Osteoblast (primary cell): ENCODE data around the gene CDKL5. TPM values are rescaled to one million over a fixed set of nuclear protein-coding genes. Genes with fewer than 3 reads are reported as not detected.
A peak's percentile ranks its signal among the peaks of the same experiment; 100 is the strongest.

Source experiments
- DNase-seq: peaks from one replicate; pipeline ENCODE4 v3.0.0; 2011; ENCODE audit warnings: low spot score, mixed read lengths; ENCODE audit not compliant: insufficient read length; ENCODE audit errors: missing footprints
- H2AFZ ChIP-seq: 2 replicates; pipeline ENCODE4 v1.6.0; 2011; ENCODE audit warnings: mild to moderate bottlenecking, low read length
- H3K27ac ChIP-seq: 2 replicates; pipeline ENCODE4 v1.5.1; 2011; ENCODE audit warnings: mild to moderate bottlenecking, low read depth, low read length, moderate library complexity
- H3K27me3 ChIP-seq: 2 replicates; pipeline ENCODE4 v1.6.0; 2012; ENCODE audit warnings: mild to moderate bottlenecking, control low read depth, inconsistent platforms, low read length, moderate library complexity; ENCODE audit not compliant: insufficient read depth
- H3K36me3 ChIP-seq: 2 replicates; pipeline ENCODE4 v1.5.1; 2011; ENCODE audit warnings: mild to moderate bottlenecking, low read length, control low read depth, moderate library complexity; ENCODE audit not compliant: insufficient read depth
- H3K4me1 ChIP-seq: 2 replicates; pipeline ENCODE4 v1.5.1; 2011; ENCODE audit warnings: mild to moderate bottlenecking, low read length, control low read depth, moderate library complexity; ENCODE audit not compliant: insufficient read depth
- H3K4me2 ChIP-seq: 2 replicates; pipeline ENCODE4 v1.6.0; 2011; ENCODE audit warnings: mild to moderate bottlenecking, low read length; ENCODE audit not compliant: insufficient read depth
- H3K4me3 ChIP-seq: fragments of 200-600 bp; sonication (generic); 3 replicates; pipeline ENCODE4 v1.5.1; 2012; ENCODE audit warnings: mild to moderate bottlenecking, low read length, inconsistent platforms; ENCODE audit not compliant: insufficient read depth
- H3K79me2 ChIP-seq: 2 replicates; pipeline ENCODE4 v1.6.0; 2012; ENCODE audit warnings: mild to moderate bottlenecking, low read length, control low read depth, inconsistent platforms; ENCODE audit not compliant: insufficient read depth
- H3K9me3 ChIP-seq: 2 replicates; pipeline ENCODE4 v1.5.1; 2011; ENCODE audit warnings: low read depth, low read length, control low read depth
- H4K20me1 ChIP-seq: 2 replicates; pipeline ENCODE4 v1.6.0; 2012; ENCODE audit warnings: mild to moderate bottlenecking, low read length, control low read depth; ENCODE audit not compliant: insufficient read depth
- total RNA-seq: library from RNA; depleted of rRNA; stranded (reverse); fragments of >200 nt; gene quantifications from 2 replicates; pipeline ENCODE4 v1.2.3, GENCODE V29; 2012
- TF ChIP-seq, protein P1 (sequence below): IDR thresholded peaks from 2 replicates; pipeline ENCODE4 v1.5.1; 2011; ENCODE audit warnings: mild to moderate bottlenecking, low read depth, low read length, moderate library complexity; ENCODE audit errors: extremely low read depth

The CDKL5 gene
- total RNA-seq, 1 donor, result 4.0 TPM

DNA sequence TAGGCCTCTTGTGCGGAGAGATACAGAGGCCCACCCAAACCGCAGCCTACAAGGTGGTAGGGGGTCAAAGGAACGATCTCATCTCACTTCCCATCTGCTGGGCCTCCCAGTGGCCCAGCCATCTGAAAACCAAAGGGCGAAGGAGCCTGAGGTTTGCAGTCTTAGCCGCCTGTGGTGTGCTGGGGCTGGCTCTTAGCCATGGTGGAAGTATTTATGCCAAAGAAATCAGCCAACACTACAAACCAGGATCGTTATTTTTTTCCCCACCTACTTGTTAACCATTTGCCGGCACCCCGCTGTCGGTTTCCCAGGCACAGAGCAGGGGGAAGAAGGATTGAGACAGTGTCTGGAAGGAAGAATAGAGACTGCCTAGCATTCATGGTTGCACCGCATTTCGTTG lies 30.9 kb upstream of the CDKL5 start:
- peaks cover 3% of the 10 kb centered on the region for H3K4me1 ChIP-seq

GRCh38 chrX:18401848-18402213 lies 23.6 kb upstream of the CDKL5 start:
- Histone ChIP-seq H3K36me3 (no peaks in the 10 kb centered on the region), H3K9me3 (no peaks in the 10 kb centered on the region), H3K79me2 (no peaks in the 10 kb centered on the region), H3K4me3 (no peak overlapping the region), H3K4me1 (no peaks in the 10 kb centered on the region), H2AFZ (no peak overlapping the region), H4K20me1 (no peaks in the 10 kb centered on the region), H3K27me3 (no peaks in the 10 kb centered on the region), H3K4me2 (no peak overlapping the region), H3K27ac (no peak overlapping the region)
- no peak for DNase-seq
- TF ChIP-seq, protein P1, sequence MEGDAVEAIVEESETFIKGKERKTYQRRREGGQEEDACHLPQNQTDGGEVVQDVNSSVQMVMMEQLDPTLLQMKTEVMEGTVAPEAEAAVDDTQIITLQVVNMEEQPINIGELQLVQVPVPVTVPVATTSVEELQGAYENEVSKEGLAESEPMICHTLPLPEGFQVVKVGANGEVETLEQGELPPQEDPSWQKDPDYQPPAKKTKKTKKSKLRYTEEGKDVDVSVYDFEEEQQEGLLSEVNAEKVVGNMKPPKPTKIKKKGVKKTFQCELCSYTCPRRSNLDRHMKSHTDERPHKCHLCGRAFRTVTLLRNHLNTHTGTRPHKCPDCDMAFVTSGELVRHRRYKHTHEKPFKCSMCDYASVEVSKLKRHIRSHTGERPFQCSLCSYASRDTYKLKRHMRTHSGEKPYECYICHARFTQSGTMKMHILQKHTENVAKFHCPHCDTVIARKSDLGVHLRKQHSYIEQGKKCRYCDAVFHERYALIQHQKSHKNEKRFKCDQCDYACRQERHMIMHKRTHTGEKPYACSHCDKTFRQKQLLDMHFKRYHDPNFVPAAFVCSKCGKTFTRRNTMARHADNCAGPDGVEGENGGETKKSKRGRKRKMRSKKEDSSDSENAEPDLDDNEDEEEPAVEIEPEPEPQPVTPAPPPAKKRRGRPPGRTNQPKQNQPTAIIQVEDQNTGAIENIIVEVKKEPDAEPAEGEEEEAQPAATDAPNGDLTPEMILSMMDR, result no peak

More for the DNA sequence above, 30.9 kb upstream of the CDKL5 start:
- no peaks in the 10 kb centered on the region for H3K79me2 ChIP-seq
- no peaks in the 10 kb centered on the region for H4K20me1 ChIP-seq
- no peaks in the 10 kb centered on the region for H3K27me3 ChIP-seq
- H3K4me3 ChIP-seq, result peak overlapping the region; percentile 13
- TF ChIP-seq, protein P1, result no peak
- no peak overlapping the region for H3K27ac ChIP-seq
- peak overlapping the region; percentile 63 for H2AFZ ChIP-seq
- no peaks in the 10 kb centered on the region for H3K9me3 ChIP-seq
- DNase-seq, result peak; percentile 69
- peak overlapping the region; percentile 59 for H3K4me2 ChIP-seq
- H3K36me3 ChIP-seq, result no peaks in the 10 kb centered on the region

DNA sequence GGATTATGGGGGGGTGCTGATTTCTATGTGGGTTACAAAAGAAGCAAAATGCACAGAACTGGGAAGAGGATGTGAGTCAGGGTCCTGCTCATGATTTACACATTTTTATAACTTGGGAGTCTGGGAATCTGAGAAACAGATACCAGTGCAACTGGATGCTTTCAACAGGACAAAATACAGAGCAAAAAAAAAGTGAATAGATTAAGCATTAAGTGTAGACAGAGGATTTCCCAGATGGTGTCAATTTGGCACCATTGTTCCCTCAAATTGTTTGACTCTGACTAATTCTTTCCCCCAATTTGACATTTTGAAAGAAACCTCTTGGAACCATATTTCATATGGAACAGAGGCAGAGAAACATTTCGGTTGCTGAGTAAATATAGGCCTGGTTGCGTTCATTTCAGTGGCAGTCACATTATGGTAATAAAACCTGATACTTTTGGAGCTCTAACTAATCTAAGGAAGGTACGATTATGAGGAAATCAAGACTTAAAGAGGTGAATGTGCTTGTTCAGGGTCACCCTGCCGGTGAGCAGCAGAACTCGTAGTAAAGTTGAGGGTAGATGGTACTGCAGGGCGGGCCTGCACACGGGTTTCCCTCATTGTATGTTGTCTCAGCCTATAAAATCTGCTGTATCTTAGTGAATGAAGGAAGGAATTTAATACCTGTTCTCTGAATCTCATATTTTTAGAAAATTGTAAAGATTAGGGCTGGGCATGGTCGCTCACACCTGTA lies 18.7 kb upstream of the CDKL5 start:
- Histone ChIP-seq H3K4me3 (no peak overlapping the region), H3K4me2 (no peak overlapping the region)
- no peak for DNase-seq

GRCh38 chrX:18410038-18410437 lies 15.4 kb upstream of the CDKL5 start:
- no peak for DNase-seq
- no peaks in the 10 kb centered on the region for H4K20me1 ChIP-seq
- no peaks in the 10 kb centered on the region for H3K79me2 ChIP-seq
- H2AFZ ChIP-seq, result no peak overlapping the region
- H3K27ac ChIP-seq, result no peak overlapping the region
- no peaks in the 10 kb centered on the region for H3K4me1 ChIP-seq
- no peaks in the 10 kb centered on the region for H3K27me3 ChIP-seq
- no peaks in the 10 kb centered on the region for H3K36me3 ChIP-seq
- H3K4me3 ChIP-seq, result no peak overlapping the region
- H3K9me3 ChIP-seq, result no peaks in the 10 kb centered on the region
- H3K4me2 ChIP-seq, result no peak overlapping the region
- TF ChIP-seq, protein P1, result peak; percentile 40

More for the DNA sequence above, 18.7 kb upstream of the CDKL5 start:
- no peaks in the 10 kb centered on the region for H3K4me1 ChIP-seq
- peak overlapping the region; percentile 47 for H2AFZ ChIP-seq
- no peaks in the 10 kb centered on the region for H4K20me1 ChIP-seq
- TF ChIP-seq, protein P1, result no peak
- no peaks in the 10 kb centered on the region for H3K27me3 ChIP-seq
- H3K79me2 ChIP-seq, result no peaks in the 10 kb centered on the region
- no peaks in the 10 kb centered on the region for H3K9me3 ChIP-seq
- no peak overlapping the region for H3K27ac ChIP-seq
- H3K36me3 ChIP-seq, result no peaks in the 10 kb centered on the region
